ENCODE results near the gene MRPL41. TPM values are rescaled to one million over a fixed set of nuclear protein-coding genes. Genes with fewer than 3 reads are reported as not detected.

Gene MRPL41
- total and polyA plus RNA-seq, 2 experiments from 2014 or later: 32.8 to 146 TPM

DNA sequence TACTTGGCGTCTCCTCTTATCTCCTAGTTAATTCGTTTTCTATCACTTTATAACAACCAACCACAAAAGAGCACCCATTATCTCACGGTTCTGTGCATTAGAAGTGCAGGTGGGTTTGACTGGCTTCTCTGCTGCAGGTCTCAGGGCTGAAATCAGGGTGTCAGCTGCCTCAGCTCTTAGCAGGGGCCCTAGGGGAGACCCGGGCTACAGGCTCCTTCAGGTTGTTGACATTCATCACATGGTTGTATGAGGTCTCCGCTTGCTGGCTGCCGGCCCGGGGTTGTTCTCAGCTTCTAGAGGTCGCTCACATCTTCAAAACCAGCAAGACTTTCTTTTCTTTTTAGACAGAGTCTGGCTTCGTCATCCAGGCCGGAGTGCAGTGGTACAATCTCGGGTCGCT lies 41.5 kb downstream of the MRPL41 start:
- peaks cover 13% of the 10 kb centered on the region for H3K27me3 Mint-ChIP-seq (ENCODE audit: insufficient read depth, low read depth, poor library complexity)
- TF ChIP-seq CREB1 (CRISPR knock-in tag; IDR thresholded peaks at IDR 0.05; ENCODE audit: low read depth): no peak
- TF ChIP-seq EZH2phosphoT487 (IDR thresholded peaks at IDR 0.05; ENCODE audit: unreplicated experiment): no peak
- TF ChIP-seq JUNB (IDR thresholded peaks at IDR 0.05; ENCODE audit: unreplicated experiment): no peak
- no peak for TF ChIP-seq POLR2AphosphoS5 (IDR thresholded peaks at IDR 0.05; ENCODE audit: low read depth)
- no peak for TF ChIP-seq ZNF331 (CRISPR knock-in tag; IDR thresholded peaks at IDR 0.05; ENCODE audit: low read depth)
- TF ChIP-seq ZNF114 (CRISPR knock-in tag; IDR thresholded peaks at IDR 0.05): no peak
- TF ChIP-seq ETS1 (IDR thresholded peaks at IDR 0.05): no peak
- TF ChIP-seq STAT1 (IDR thresholded peaks at IDR 0.05; ENCODE audit: unreplicated experiment): no peak
- no peak for TF ChIP-seq CTCF (conservative IDR thresholded peaks at IDR 0.05; ENCODE audit: low read depth in 2 of 2)
- no peak for TF ChIP-seq REST (IDR thresholded peaks at IDR 0.05; ENCODE audit: unreplicated experiment)
- no peak for TF ChIP-seq EZH2 (IDR thresholded peaks at IDR 0.05; ENCODE audit: low read depth, unreplicated experiment)
- TF ChIP-seq NANOG (IDR thresholded peaks at IDR 0.05; ENCODE audit: borderline replicate concordance): no peak
- no peak for TF ChIP-seq ZNF462 (CRISPR knock-in tag; IDR thresholded peaks at IDR 0.05)
- H3K27ac Mint-ChIP-seq: no peak overlapping the region
- H3K36me3 Mint-ChIP-seq (ENCODE audit: low read depth): peaks cover 9% of the 10 kb centered on the region
- H3K9me2 ChIP-seq (ENCODE audit: insufficient read depth): no peaks in the 10 kb centered on the region
- H4K20me1 ChIP-seq (replicated peaks; ENCODE audit: insufficient read depth): peaks cover 13% of the 10 kb centered on the region; the same call in 1 of the 2 replicates
- no peak overlapping the region for H3K27ac ChIP-seq (ENCODE audit: low read depth)
- peaks cover 9% of the 10 kb centered on the region for H3K4me1 ChIP-seq (ENCODE audit: insufficient read depth)
- no peaks in the 10 kb centered on the region for H3K27me3 ChIP-seq (ENCODE audit: insufficient read depth)
- peaks cover 2% of the 10 kb centered on the region; the same call in 1 of the 3 replicates for H3K9me3 Mint-ChIP-seq
- DNase-seq (ENCODE audit: low spot score) (no peak), ATAC-seq (no peak)
- no peak overlapping the region for H3K4me3 Mint-ChIP-seq
- no peaks in the 10 kb centered on the region for H3K36me3 ChIP-seq (ENCODE audit: insufficient read depth)
- H3K4me1 Mint-ChIP-seq: no peaks in the 10 kb centered on the region; the same call in 2 of the 3 replicates
- 0 out of 2 replicates have a peak, but pooled peaks cover 7% of the 10 kb centered on the region for H3F3A ChIP-seq (replicated peaks; ENCODE audit: low read depth)
- peaks cover 15% of the 10 kb centered on the region for H3K79me2 ChIP-seq (replicated peaks; ENCODE audit: insufficient read depth)
- H3K4me3 ChIP-seq: no peak overlapping the region
- no peak overlapping the region for H2AFZ ChIP-seq
- no peak overlapping the region for H3K4me2 ChIP-seq
